Measurements from ENCODE around the gene PMEPA1. TPM values are rescaled to one million over a fixed set of nuclear protein-coding genes. Genes with fewer than 3 reads are reported as not detected.

Gene PMEPA1
- total RNA-seq, 1 donor from 2014 or later: 62.5 TPM

DNA sequence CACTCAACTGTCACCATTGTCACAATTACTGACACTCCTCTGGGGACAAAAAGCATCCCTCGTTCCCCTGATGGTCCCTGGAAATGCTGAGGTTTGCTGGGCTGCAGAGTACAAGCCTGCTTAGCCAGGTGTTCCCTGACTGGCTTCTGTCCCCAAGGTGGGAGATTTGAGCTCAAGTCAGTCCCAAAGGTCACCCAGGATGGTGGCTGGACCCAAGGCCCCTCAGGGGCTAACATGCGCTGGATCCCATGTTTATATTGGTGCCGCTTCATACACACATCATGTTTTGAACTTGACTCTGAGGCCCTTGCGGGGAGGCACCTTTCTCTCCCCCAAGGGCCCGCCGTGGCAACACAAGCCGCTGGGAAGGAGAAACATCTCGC, 44.2 kb downstream of the PMEPA1 start:
- TF ChIP-seq, protein P1, sequence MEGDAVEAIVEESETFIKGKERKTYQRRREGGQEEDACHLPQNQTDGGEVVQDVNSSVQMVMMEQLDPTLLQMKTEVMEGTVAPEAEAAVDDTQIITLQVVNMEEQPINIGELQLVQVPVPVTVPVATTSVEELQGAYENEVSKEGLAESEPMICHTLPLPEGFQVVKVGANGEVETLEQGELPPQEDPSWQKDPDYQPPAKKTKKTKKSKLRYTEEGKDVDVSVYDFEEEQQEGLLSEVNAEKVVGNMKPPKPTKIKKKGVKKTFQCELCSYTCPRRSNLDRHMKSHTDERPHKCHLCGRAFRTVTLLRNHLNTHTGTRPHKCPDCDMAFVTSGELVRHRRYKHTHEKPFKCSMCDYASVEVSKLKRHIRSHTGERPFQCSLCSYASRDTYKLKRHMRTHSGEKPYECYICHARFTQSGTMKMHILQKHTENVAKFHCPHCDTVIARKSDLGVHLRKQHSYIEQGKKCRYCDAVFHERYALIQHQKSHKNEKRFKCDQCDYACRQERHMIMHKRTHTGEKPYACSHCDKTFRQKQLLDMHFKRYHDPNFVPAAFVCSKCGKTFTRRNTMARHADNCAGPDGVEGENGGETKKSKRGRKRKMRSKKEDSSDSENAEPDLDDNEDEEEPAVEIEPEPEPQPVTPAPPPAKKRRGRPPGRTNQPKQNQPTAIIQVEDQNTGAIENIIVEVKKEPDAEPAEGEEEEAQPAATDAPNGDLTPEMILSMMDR (conservative IDR thresholded peaks at IDR 0.05; ENCODE audit: low read depth, low read length): no peak
- DNase-seq (ENCODE audit: low read depth): no peak
- no peak overlapping the region for H3K4me3 ChIP-seq (ENCODE audit: low read depth, low read length)

DNA sequence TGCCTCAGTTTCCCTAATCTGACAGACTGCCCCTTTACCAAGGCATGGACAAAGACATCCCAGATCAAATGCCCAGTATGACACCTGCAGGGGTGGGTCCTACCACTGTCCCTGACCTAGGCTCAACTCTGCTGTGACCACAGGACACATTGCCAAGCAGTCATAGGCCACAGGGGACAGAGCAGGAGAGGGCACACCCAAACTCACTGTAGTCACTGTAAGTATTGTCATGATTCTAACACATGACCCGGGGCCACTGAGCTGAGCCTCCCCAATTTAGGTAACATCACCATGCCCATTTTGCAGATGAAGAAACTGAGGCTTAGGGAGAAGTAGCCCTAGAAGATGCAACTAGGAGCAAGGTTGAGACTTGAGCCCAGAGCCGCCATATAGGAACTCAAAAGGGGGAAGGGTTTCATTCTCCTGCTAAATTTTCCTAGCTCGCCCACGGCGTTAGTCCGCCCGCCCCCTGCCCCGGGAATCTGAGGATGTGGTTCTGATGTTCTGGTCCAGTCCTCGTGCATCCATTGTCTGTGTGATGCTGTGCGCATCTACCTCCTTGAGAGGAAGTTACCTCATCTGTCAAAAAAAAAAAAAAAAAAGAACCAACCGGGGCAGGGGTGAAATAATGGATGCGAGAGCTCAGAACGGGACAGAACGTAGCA, 44.8 kb downstream of the PMEPA1 start:
- no peak overlapping the region for H3K4me3 ChIP-seq (ENCODE audit: low read depth, low read length)
- DNase-seq (ENCODE audit: low read depth): no peak
- TF ChIP-seq, protein P1 (conservative IDR thresholded peaks at IDR 0.05; ENCODE audit: low read depth, low read length): no peak

DNA sequence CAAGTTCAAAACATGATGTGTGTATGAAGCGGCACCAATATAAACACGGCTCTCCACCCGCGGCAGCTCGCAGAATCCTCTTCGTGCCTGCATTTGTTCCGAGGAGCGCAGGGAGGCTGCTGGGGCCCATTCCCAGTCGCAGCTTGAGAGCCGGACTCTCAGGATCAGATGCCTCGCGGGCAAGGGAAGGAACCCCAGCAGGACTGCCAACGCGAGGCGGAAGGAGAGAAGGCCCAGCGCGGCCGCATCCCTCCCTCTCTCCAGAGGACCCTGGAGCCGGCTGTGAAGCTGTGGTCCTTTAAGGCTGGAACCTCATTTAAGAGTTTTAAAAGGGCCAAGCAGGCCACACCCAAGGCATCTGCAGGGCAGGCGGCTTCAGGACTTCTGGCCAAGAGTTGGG, 45.3 kb downstream of the PMEPA1 start:
- TF ChIP-seq, protein P1 (conservative IDR thresholded peaks at IDR 0.05; ENCODE audit: low read depth, low read length): no peak
- no peak overlapping the region for H3K4me3 ChIP-seq (ENCODE audit: low read depth, low read length)
- no peak for DNase-seq (ENCODE audit: low read depth)

DNA sequence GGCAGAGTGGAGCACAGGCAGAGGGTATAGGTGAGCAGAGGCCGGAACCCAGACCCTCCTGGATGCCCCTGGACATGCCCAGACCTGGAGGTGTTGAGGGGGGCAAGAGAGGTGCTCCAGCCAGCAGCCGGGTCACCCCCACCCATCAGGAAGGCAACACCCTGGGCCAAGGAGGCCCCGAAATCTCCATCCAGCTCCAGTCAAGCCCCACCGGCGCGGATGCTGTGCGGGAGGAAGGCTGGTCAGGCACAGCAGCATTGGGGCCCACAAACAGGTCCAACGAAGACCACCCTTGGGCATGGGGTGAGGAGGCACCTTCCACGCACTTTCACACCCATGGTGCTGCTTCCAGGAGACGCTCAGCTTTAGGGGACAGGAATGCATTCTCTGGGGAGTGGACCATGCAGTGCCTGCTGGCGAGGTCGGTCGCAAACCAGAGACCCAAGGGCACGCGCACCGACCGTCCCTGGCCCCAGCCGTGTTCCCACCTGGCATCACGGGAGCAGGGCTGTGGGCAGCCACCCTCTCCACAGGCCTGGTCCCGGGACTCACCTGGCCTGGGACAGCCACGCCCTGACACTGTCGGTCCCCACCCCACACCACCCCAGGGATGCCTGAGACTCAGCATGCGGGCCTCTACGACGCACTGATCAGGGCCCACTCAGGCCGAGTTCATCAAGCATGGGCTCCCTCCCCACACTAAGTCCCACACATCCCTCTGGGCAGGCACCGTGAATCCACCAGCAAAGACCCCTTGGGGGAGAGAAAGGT, 45.9 kb downstream of the PMEPA1 start:
- no peak for DNase-seq (ENCODE audit: low read depth)
- H3K4me3 ChIP-seq (ENCODE audit: low read depth, low read length): no peak overlapping the region
- TF ChIP-seq, protein P1 (conservative IDR thresholded peaks at IDR 0.05; ENCODE audit: low read depth, low read length): no peak

DNA sequence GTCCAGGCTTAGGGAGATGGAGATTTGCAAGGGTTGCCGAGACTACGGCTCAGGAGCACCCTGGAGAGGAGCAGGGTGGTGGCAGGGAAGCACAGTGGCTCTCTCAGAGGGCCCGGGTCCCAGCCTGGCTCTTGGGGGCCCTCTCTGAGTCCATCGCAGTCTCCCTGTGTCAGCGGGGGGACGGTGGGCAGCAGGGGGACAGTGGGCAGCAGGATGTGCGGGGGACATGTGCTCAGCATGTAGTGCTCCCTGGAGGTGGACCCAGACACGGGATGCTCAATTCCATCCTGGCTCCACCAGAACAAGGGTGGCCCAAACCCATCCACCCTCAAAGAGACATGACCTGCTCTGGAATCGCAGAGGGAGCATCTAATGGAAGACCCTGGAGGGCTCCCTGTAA, 46.6 kb downstream of the PMEPA1 start:
- TF ChIP-seq, protein P1 (conservative IDR thresholded peaks at IDR 0.05; ENCODE audit: low read depth, low read length): no peak
- no peak for DNase-seq (ENCODE audit: low read depth)
- no peak overlapping the region for H3K4me3 ChIP-seq (ENCODE audit: low read depth, low read length)

DNA sequence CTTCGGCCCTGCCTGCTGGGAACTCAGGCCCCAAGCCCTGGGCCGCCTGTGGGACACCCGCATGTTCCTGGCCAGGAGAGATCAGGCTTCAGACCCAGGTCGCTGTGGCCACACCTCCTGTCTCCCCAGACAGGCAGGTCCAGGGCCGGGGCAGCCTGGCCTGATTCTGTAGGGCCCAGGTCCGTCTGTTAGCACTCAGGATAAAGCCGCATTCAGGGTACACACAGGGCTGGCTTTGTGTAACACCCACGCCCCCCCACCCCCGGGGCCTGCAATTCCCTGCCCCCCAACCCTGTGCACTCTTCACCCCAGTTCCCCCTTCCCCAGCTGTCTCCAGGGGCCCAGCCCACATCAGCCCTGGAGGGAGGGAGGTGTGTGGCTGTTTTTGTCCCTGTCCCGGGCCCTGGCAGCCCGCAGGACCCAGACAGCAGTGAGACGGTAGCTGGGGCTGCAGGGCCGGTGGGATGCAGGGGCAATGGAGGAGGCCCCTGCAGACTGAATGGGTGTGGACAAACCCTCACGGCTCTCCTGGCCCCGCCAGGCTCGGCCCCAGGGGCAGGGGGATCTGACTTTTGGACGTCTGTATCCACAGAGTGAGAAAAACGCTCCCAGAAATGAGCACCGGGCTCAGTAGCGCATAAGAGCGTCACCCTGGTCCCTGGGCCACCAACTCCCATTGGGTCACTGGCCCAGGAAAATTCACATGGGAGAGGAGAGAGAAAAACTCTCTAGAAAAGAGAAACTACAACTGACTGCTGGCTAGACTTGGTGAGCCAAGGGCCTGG, 47.2 kb downstream of the PMEPA1 start:
- no peak overlapping the region for H3K4me3 ChIP-seq (ENCODE audit: low read depth, low read length)
- DNase-seq (ENCODE audit: low read depth): no peak
- TF ChIP-seq, protein P1 (conservative IDR thresholded peaks at IDR 0.05; ENCODE audit: low read depth, low read length): no peak
